Body of pancreas (tissue), 4 donors: ENCODE measurements around the gene BRD3OS. TPM values are rescaled to one million over a fixed set of nuclear protein-coding genes. Genes with fewer than 3 reads are reported as not detected.

Experiments
- ATAC-seq: fragments of 150-250 bp; one replicate; pipeline ENCODE4 v1.9.1; 2016
- DNase-seq, 4 donors: peaks; one replicate each; pipeline ENCODE4 v3.0.0-alpha.2; 2019
- H3K27ac ChIP-seq, 4 donors: fragments of 200-600 bp; sonication (generic); 1 replicate in 3 of 4; 2 replicates in 1 of 4; pipeline versions ENCODE4 v1.5.1 to v1.6.1; 2016 to 2019; ENCODE audit warnings: mild to moderate bottlenecking in 1 of 4, mixed read lengths in 1 of 4, moderate library complexity in 1 of 4
- H3K27me3 ChIP-seq, 2 donors: fragments of 200-600 bp; sonication (generic); one replicate each; pipeline ENCODE4 v1.6.0; 2016; ENCODE audit warnings: mild to moderate bottlenecking in 1 of 2
- H3K36me3 ChIP-seq, 2 donors: fragments of 200-600 bp; sonication (generic); replicated peaks in 1 of 2; 2 replicates each; pipeline ENCODE4 v1.5.1; 2016; ENCODE audit warnings: low read depth in 2 of 2; ENCODE audit not compliant: insufficient read depth in 1 of 2
- H3K4me1 ChIP-seq: fragments of 200-600 bp; sonication (generic); one replicate; pipeline ENCODE4 v1.6.0; 2016
- H3K4me3 ChIP-seq, 2 donors: fragments of 200-600 bp; sonication (generic); 1 replicate in 1 of 2; 2 replicates in 1 of 2; pipeline ENCODE4 v1.5.1; 2016 to 2019
- H3K9me3 ChIP-seq, 3 donors: fragments of 200-600 bp; sonication (generic); 1 replicate in 2 of 3; 2 replicates in 1 of 3; pipeline ENCODE4 v1.5.1; 2016
- CTCF ChIP-seq, 7 experiments: fragments of 450-650 bp in 4 of 7; fragments of 200-600 bp in 3 of 7; sonication (generic) in 3 of 7; IDR thresholded peaks; one replicate each; pipeline ENCODE4 v1.5.1; 2016 to 2019; ENCODE audit warnings: antibody characterized with exemption in 7 of 7
- POLR2A ChIP-seq, 3 donors: fragments of 450-650 bp; IDR thresholded peaks; one replicate each; pipeline ENCODE4 v1.6.1; 2016; ENCODE audit warnings: antibody characterized with exemption in 3 of 3, mild to moderate bottlenecking in 2 of 3
- WGBS, 2 donors: methylation state at CpG; one replicate each; pipeline ENCODE4 v1.1.5; 2017; 5-methylcytosine and 5-hydroxymethylcytosine counted together
- intact Hi-C: fragments of 100-400 bp; cut with DNase I; formaldehyde crosslinking; loops from one replicate; pipeline ENCODE4 v1.15.1; 2023
- total RNA-seq, 2 donors: library from RNA; depleted of rRNA; stranded (reverse); fragments of >200 nt; gene quantifications; one replicate each; pipeline ENCODE4 v1.1.0, GENCODE V29; 2016

Gene BRD3OS
- total RNA-seq, 2 donors from 2014 or later = 7.3 to 9.6 TPM

- ATAC-seq (no peak), DNase-seq (peak in 1 of 4 donors; percentile 7)
- Histone ChIP-seq H3K27ac (no peak overlapping the region), H3K9me3 (no peaks in the 10 kb centered on the region), H3K4me3 (no peak overlapping the region), H3K4me1 (peaks cover 39% of the 10 kb centered on the region), H3K27me3 (no peaks in the 10 kb centered on the region), H3K36me3 (peaks cover 13 to 16% of the 10 kb centered on the region in 2 donors)
- intact Hi-C loops = no loop called here
- 90 to 91% methylated on average over 11 to 16 of the region's 16 CpGs for WGBS, 2 donors
- TF ChIP-seq POLR2A (IDR thresholded peaks at IDR 0.05) (no peak), CTCF (IDR thresholded peaks at IDR 0.05) (no peak)
These were observed 26.0 kb downstream of the BRD3OS start for GRCh38 chr9:134051319-134051718.

- Histone ChIP-seq H3K4me3 (no peak overlapping the region), H3K4me1 (peaks cover 51% of the 10 kb centered on the region), H3K9me3 (no peaks in the 10 kb centered on the region), H3K27me3 (no peaks in the 10 kb centered on the region), H3K36me3 (peaks cover 11 to 13% of the 10 kb centered on the region in 2 donors), H3K27ac (no peak overlapping the region)
- intact Hi-C loops = no loop called here
- ATAC-seq (no peak), DNase-seq (peak in 1 of 4 donors; percentile 6)
- TF ChIP-seq POLR2A (IDR thresholded peaks at IDR 0.05) = no peak
- TF ChIP-seq CTCF (IDR thresholded peaks at IDR 0.05) = no peak
- WGBS, 2 donors = 91 to 95% methylated on average over 2 of the region's 3 CpGs
These were observed 27.2 kb downstream of the BRD3OS start for GRCh38 chr9:134052491-134052890.

GRCh38 chr9:134052941-134053340 lies 27.7 kb downstream of the BRD3OS start:
- Histone ChIP-seq H3K4me1 (peaks cover 55% of the 10 kb centered on the region), H3K9me3 (no peaks in the 10 kb centered on the region), H3K27me3 (no peaks in the 10 kb centered on the region), H3K4me3 (no peak overlapping the region), H3K27ac (no peak overlapping the region), H3K36me3 (peaks cover 6 to 13% of the 10 kb centered on the region in 2 donors)
- WGBS, 2 donors = 84 to 96% methylated on average over 16 of the region's 16 CpGs
- TF ChIP-seq POLR2A (IDR thresholded peaks at IDR 0.05) (no peak), CTCF (IDR thresholded peaks at IDR 0.05) (no peak)
- intact Hi-C loops = no loop called here
- DNase-seq (no peak), ATAC-seq (no peak)

- peaks cover 5 to 13% of the 10 kb centered on the region in 2 donors for H3K36me3 ChIP-seq
- WGBS, 2 donors = 81 to 95% methylated on average over 14 to 24 of the region's 28 CpGs
- no peaks in the 10 kb centered on the region for H3K27me3 ChIP-seq
- ATAC-seq (no peak), DNase-seq (no peak)
- TF ChIP-seq POLR2A (IDR thresholded peaks at IDR 0.05) = no peak
- TF ChIP-seq CTCF (IDR thresholded peaks at IDR 0.05) = no peak
- peak overlapping the region in 3 of 4 donors; percentile 15 to 90 (median 86) for H3K27ac ChIP-seq
- peaks cover 60% of the 10 kb centered on the region for H3K4me1 ChIP-seq
- H3K4me3 ChIP-seq = no peak overlapping the region
- intact Hi-C loops = no loop called here
- H3K9me3 ChIP-seq = no peaks in the 10 kb centered on the region
These were observed 28.2 kb downstream of the BRD3OS start for GRCh38 chr9:134053401-134053871.
